K562 (cell line): ENCODE results near the gene LIX1. TPM values are rescaled to one million over a fixed set of nuclear protein-coding genes. Genes with fewer than 3 reads are reported as not detected.

Source experiments
- ATAC-seq: fragments of 200-7000 bp; cut with Tn5 transposase; 3 replicates; pipeline ENCODE4 v1.9.1; 2020; ENCODE audit warnings: moderate library complexity
- BruUV-seq: library from RNA; stranded (reverse); fragments of 400-500 nt; replicated peaks from 2 replicates; lab custom pipeline; 2021; lab: Mats Ljungman, UMichigan
- CTCF ChIA-PET: fragments of 300-600 bp; formaldehyde crosslinking; extraction: SDS; loops from one replicate; lab custom pipeline; 2021; ENCODE audit warnings: low intra/inter-chr PET ratio; lab: Yijun Ruan, JAX
- POLR2A ChIA-PET: fragments of 300-600, 350-650 bp; sonication (Branson Sonifier 250); formaldehyde crosslinking; extraction: SDS; loops from one replicate; lab custom pipeline; 2021; ENCODE audit warnings: antibody characterized with exemption, inconsistent platforms; lab: Yijun Ruan, JAX
- DNase-seq, 4 experiments: peaks; one replicate each; pipeline versions ENCODE4 v3.0.0 to v3.0.0-alpha.2; 2011 to 2018; ENCODE audit warnings: low spot score in 3 of 4, mixed read lengths in 3 of 4; ENCODE audit errors: extremely low read depth in 1 of 4
- FAIRE-seq: peaks from 2 replicates; lab custom pipeline; 2011; peaks lifted over from hg19 to GRCh38; lab: Jason Lieb, UNC
- H2AFZ ChIP-seq: 2 replicates; pipeline ENCODE4 v1.6.0; 2011; ENCODE audit warnings: low read depth, low read length, control low read depth, inconsistent platforms
- H3K27ac ChIP-seq: fragments of 200-600 bp; 3 replicates; pipeline ENCODE4 v1.8.0; 2011; ENCODE audit warnings: low read depth, mild to moderate bottlenecking, control low read depth, inconsistent platforms, low read length, moderate library complexity, mixed read lengths; ENCODE audit errors: extremely low read depth
- H3K27me3 ChIP-seq, 2 experiments: fragments of 300-600 bp in 1 of 2; 2 replicates in 1 of 2; 3 replicates in 1 of 2; pipeline versions ENCODE4 v1.6.0 to v1.8.0; 2011; ENCODE audit warnings: inconsistent platforms in 2 of 2, low read length in 2 of 2, mild to moderate bottlenecking in 1 of 2, mixed read lengths in 1 of 2, moderate library complexity in 1 of 2; ENCODE audit not compliant: control insufficient read depth in 2 of 2, insufficient read depth in 2 of 2
- H3K36me3 ChIP-seq: fragments of 300-600 bp; 3 replicates; pipeline ENCODE4 v1.8.0; 2011; ENCODE audit warnings: mild to moderate bottlenecking, low read length, inconsistent platforms; ENCODE audit not compliant: control insufficient read depth, insufficient read depth
- H3K4me1 ChIP-seq, 2 experiments: fragments of 200-600 bp in 1 of 2; replicated peaks in 1 of 2; 2 replicates in 1 of 2; 3 replicates in 1 of 2; pipeline versions ENCODE4 v1.5.1 to v1.8.0; 2011; ENCODE audit warnings: inconsistent platforms in 2 of 2, low read length in 2 of 2, mild to moderate bottlenecking in 1 of 2, mixed read lengths in 1 of 2, moderate library complexity in 1 of 2; ENCODE audit not compliant: control insufficient read depth in 2 of 2, insufficient read depth in 2 of 2
- H3K4me2 ChIP-seq: 2 replicates; pipeline ENCODE4 v1.6.1; 2011; ENCODE audit warnings: low read length, control low read depth, inconsistent platforms, mixed read lengths; ENCODE audit not compliant: insufficient read depth
- H3K4me3 ChIP-seq: fragments of 200-600 bp; sonication (generic), shearing (Covaris generic); 2 replicates; pipeline ENCODE4 v1.5.1; 2016; ENCODE audit warnings: control low read depth, inconsistent platforms
- H3K79me2 ChIP-seq: fragments of 200-600 bp; 3 replicates; pipeline ENCODE4 v1.8.0; 2011; ENCODE audit warnings: low read length, inconsistent platforms; ENCODE audit not compliant: control insufficient read depth, insufficient read depth
- H3K9ac ChIP-seq, 2 experiments: 2 replicates each; pipeline versions ENCODE4 v1.6.0 to v1.6.1; 2011; ENCODE audit warnings: low read depth in 2 of 2, low read length in 2 of 2, control low read depth in 1 of 2, inconsistent platforms in 1 of 2, mild to moderate bottlenecking in 1 of 2, mixed read lengths in 1 of 2; ENCODE audit not compliant: insufficient read depth in 1 of 2
- H3K9me1 ChIP-seq: one replicate; pipeline ENCODE4 v1.6.0; 2011; ENCODE audit warnings: inconsistent platforms, mild to moderate bottlenecking, low read length, moderate library complexity; ENCODE audit not compliant: control insufficient read depth, insufficient read depth
- H3K9me3 ChIP-seq: replicated peaks from 2 replicates; pipeline ENCODE4 v1.5.1; 2011; ENCODE audit warnings: low read depth, low read length, inconsistent platforms; ENCODE audit not compliant: control insufficient read depth, insufficient read depth
- H4K20me1 ChIP-seq: replicated peaks from 2 replicates; pipeline ENCODE4 v1.6.1; 2011; ENCODE audit warnings: low read length, inconsistent platforms, mixed read lengths; ENCODE audit not compliant: control insufficient read depth, insufficient read depth
- L3MBTL2 ChIP-seq: fragments of 450-650 bp; IDR thresholded peaks from 2 replicates; pipeline ENCODE4 v1.6.1; 2016; ENCODE audit warnings: mild to moderate bottlenecking, moderate library complexity
- NR2F6 ChIP-seq: fragments of 450-650 bp; formaldehyde crosslinking; IDR thresholded peaks from 2 replicates; pipeline ENCODE4 v1.4.0; 2020; ENCODE audit warnings: mild to moderate bottlenecking
- in situ Hi-C: fragments of 300-500 bp; cut with MboI; formaldehyde crosslinking; loops from 4 replicates; pipeline ENCODE4 v1.15.0; 2018; ENCODE audit warnings: inconsistent platforms, mixed read lengths
- intact Hi-C: fragments of 100-400 bp; cut with micrococcal nuclease; formaldehyde crosslinking; loops from 2 replicates; pipeline ENCODE4 v1.14.2; 2022
- polyA plus RNA-seq, 8 experiments: library from polyadenylated mRNA; depleted of rRNA in 4 of 8; stranded (reverse) in 5 of 8; unstranded in 3 of 8; fragments of >200 nt; fragmentation: Nextera tagmentation in 2 of 8; fragmentation: Illumina TruSeq in 1 of 8; extraction: Ambion mirVana in 2 of 8; extraction: Trizol in 1 of 8; gene quantifications; 2 replicates each; pipeline versions ENCODE4 v1.2.1 to v1.2.3, GENCODE V29; 2011 to 2014; ENCODE audit warnings: inconsistent platforms in 1 of 8, missing spikeins in 1 of 8
- total RNA-seq, 7 experiments: library from RNA; depleted of rRNA in 6 of 7; stranded (reverse); fragments of >200 nt in 6 of 7; fragmentation: Illumina TruSeq in 2 of 7; extraction: Trizol in 2 of 7; gene quantifications; 2 replicates each; pipeline versions ENCODE4 v1.2.1 to v1.2.3, GENCODE V29; 2011 to 2021; ENCODE audit warnings: low replicate concordance in 1 of 7
- TF ChIP-seq, protein P1 (sequence below): fragments of 450-650 bp; IDR thresholded peaks from 2 replicates; pipeline ENCODE4 v1.6.1; 2016; ENCODE audit warnings: mild to moderate bottlenecking, moderate library complexity

The LIX1 gene
- total and polyA plus RNA-seq, 9 of the 15 experiments (the other 6 are each of a cell fraction or from before 2014, with no cell fraction given): 0.01 to 0.18 TPM; not detected in 7

DNA sequence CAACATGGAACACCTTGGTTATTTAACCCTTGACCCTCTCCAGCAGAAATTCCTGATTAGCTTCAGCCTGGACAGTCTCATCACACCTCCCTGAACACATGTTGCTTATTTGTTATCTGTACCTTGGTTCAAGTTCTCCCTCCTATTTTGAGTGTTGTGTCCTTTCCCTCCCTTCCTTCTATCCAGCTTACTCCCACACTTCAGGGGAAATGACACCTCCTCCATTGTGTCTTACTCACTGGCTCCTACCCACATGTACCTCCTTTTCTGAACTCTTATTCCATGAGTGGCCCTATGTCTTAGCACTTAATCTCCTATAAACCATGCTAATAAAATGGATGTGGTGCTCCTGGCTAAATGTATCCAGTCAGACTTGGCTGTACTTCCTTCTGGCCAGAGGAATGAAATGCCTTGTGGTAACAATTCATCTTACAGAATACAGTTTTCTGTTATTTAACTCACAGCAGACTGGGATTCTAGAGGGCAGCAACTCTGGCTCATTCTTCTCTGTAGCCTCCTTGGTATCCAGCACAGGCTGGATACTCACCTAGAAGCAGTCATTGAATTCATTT, 11.2 kb downstream of the LIX1 start:
- Histone ChIP-seq H3K4me1 (peaks cover 0 to 12% of the 10 kb centered on the region in 2 experiments; a peak in 2 of 5 replicates), H3K9me3 (no peaks in the 10 kb centered on the region), H3K79me2 (no peaks in the 10 kb centered on the region), H3K36me3 (no peaks in the 10 kb centered on the region), H4K20me1 (no peaks in the 10 kb centered on the region), H3K4me3 (no peak overlapping the region), H3K27me3 (no peaks in the 10 kb centered on the region), H3K4me2 (no peak overlapping the region), H3K27ac (no peak overlapping the region), H3K9ac (no peak overlapping the region), H2AFZ (no peak overlapping the region), H3K9me1 (no peaks in the 10 kb centered on the region)
- no peak for DNase-seq
- ATAC-seq: no peak
- intact Hi-C loops (no loop called here), in situ Hi-C loops (no loop called here)
- no peak for FAIRE-seq
- TF ChIP-seq L3MBTL2 (peak; percentile 40), NR2F6 (CRISPR knock-in tag) (no peak)
- TF ChIP-seq, protein P1, sequence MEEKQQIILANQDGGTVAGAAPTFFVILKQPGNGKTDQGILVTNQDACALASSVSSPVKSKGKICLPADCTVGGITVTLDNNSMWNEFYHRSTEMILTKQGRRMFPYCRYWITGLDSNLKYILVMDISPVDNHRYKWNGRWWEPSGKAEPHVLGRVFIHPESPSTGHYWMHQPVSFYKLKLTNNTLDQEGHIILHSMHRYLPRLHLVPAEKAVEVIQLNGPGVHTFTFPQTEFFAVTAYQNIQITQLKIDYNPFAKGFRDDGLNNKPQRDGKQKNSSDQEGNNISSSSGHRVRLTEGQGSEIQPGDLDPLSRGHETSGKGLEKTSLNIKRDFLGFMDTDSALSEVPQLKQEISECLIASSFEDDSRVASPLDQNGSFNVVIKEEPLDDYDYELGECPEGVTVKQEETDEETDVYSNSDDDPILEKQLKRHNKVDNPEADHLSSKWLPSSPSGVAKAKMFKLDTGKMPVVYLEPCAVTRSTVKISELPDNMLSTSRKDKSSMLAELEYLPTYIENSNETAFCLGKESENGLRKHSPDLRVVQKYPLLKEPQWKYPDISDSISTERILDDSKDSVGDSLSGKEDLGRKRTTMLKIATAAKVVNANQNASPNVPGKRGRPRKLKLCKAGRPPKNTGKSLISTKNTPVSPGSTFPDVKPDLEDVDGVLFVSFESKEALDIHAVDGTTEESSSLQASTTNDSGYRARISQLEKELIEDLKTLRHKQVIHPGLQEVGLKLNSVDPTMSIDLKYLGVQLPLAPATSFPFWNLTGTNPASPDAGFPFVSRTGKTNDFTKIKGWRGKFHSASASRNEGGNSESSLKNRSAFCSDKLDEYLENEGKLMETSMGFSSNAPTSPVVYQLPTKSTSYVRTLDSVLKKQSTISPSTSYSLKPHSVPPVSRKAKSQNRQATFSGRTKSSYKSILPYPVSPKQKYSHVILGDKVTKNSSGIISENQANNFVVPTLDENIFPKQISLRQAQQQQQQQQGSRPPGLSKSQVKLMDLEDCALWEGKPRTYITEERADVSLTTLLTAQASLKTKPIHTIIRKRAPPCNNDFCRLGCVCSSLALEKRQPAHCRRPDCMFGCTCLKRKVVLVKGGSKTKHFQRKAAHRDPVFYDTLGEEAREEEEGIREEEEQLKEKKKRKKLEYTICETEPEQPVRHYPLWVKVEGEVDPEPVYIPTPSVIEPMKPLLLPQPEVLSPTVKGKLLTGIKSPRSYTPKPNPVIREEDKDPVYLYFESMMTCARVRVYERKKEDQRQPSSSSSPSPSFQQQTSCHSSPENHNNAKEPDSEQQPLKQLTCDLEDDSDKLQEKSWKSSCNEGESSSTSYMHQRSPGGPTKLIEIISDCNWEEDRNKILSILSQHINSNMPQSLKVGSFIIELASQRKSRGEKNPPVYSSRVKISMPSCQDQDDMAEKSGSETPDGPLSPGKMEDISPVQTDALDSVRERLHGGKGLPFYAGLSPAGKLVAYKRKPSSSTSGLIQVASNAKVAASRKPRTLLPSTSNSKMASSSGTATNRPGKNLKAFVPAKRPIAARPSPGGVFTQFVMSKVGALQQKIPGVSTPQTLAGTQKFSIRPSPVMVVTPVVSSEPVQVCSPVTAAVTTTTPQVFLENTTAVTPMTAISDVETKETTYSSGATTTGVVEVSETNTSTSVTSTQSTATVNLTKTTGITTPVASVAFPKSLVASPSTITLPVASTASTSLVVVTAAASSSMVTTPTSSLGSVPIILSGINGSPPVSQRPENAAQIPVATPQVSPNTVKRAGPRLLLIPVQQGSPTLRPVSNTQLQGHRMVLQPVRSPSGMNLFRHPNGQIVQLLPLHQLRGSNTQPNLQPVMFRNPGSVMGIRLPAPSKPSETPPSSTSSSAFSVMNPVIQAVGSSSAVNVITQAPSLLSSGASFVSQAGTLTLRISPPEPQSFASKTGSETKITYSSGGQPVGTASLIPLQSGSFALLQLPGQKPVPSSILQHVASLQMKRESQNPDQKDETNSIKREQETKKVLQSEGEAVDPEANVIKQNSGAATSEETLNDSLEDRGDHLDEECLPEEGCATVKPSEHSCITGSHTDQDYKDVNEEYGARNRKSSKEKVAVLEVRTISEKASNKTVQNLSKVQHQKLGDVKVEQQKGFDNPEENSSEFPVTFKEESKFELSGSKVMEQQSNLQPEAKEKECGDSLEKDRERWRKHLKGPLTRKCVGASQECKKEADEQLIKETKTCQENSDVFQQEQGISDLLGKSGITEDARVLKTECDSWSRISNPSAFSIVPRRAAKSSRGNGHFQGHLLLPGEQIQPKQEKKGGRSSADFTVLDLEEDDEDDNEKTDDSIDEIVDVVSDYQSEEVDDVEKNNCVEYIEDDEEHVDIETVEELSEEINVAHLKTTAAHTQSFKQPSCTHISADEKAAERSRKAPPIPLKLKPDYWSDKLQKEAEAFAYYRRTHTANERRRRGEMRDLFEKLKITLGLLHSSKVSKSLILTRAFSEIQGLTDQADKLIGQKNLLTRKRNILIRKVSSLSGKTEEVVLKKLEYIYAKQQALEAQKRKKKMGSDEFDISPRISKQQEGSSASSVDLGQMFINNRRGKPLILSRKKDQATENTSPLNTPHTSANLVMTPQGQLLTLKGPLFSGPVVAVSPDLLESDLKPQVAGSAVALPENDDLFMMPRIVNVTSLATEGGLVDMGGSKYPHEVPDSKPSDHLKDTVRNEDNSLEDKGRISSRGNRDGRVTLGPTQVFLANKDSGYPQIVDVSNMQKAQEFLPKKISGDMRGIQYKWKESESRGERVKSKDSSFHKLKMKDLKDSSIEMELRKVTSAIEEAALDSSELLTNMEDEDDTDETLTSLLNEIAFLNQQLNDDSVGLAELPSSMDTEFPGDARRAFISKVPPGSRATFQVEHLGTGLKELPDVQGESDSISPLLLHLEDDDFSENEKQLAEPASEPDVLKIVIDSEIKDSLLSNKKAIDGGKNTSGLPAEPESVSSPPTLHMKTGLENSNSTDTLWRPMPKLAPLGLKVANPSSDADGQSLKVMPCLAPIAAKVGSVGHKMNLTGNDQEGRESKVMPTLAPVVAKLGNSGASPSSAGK: peak; percentile 59; the same call in 1 of the 2 replicates
- ChIA-PET CTCF (no interaction called here), POLR2A (no interaction called here)
- BruUV-seq: no TSS peak
